AG10803 (cell line): ENCODE results near the gene RNF224.

Source experiments
- DNase-seq: peaks from one replicate; pipeline ENCODE4 v3.0.0; 2010; ENCODE audit warnings: low read depth
- H3K4me3 ChIP-seq: 2 replicates; pipeline ENCODE4 v1.5.1; 2011; ENCODE audit warnings: mild to moderate bottlenecking, low read length, control low read depth
- CTCF ChIP-seq: conservative IDR thresholded peaks from 2 replicates; pipeline ENCODE4 v1.5.1; 2011; ENCODE audit warnings: mild to moderate bottlenecking, low read length, control low read depth, inconsistent platforms

Gene RNF224

GRCh38 chr9:137226338-137227053 lies 806 bp upstream of the RNF224 start:
- TF ChIP-seq CTCF: no peak
- H3K4me3 ChIP-seq: no peak overlapping the region
- no peak for DNase-seq

GRCh38 chr9:137227853-137228505 lies 677 bp downstream of the RNF224 start:
- TF ChIP-seq CTCF: no peak
- no peak for DNase-seq
- H3K4me3 ChIP-seq: no peak overlapping the region

DNA sequence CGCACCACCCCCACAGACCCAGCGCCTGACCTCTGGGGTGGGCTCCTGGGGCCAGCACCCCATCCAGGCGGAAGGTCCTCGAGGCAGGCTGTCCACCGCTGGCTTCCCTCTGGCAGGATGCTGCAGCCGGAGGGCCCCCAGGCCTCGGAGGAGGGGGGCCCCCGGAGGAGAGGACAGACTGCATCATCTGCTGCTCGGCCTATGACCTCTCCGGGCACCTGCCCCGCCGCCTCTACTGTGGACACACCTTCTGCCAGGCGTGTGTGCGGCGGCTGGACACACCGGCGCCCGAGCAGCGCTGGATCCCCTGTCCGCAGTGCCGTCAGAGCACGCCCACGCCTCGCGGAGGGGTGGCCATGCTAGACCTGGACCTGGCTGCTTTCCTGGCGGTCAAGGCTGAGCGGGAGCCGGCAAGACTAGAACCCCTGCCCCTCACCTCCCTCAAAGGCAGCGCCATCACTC lies 1.2 kb downstream of the RNF224 start:
- TF ChIP-seq CTCF: no peak
- no peak for DNase-seq
- no peak overlapping the region for H3K4me3 ChIP-seq

- DNase-seq: no peak
- TF ChIP-seq CTCF: no peak
- H3K4me3 ChIP-seq: no peak overlapping the region
Measured at GRCh38 chr9:137228968-137229896, 1.9 kb downstream of the RNF224 start.

DNA sequence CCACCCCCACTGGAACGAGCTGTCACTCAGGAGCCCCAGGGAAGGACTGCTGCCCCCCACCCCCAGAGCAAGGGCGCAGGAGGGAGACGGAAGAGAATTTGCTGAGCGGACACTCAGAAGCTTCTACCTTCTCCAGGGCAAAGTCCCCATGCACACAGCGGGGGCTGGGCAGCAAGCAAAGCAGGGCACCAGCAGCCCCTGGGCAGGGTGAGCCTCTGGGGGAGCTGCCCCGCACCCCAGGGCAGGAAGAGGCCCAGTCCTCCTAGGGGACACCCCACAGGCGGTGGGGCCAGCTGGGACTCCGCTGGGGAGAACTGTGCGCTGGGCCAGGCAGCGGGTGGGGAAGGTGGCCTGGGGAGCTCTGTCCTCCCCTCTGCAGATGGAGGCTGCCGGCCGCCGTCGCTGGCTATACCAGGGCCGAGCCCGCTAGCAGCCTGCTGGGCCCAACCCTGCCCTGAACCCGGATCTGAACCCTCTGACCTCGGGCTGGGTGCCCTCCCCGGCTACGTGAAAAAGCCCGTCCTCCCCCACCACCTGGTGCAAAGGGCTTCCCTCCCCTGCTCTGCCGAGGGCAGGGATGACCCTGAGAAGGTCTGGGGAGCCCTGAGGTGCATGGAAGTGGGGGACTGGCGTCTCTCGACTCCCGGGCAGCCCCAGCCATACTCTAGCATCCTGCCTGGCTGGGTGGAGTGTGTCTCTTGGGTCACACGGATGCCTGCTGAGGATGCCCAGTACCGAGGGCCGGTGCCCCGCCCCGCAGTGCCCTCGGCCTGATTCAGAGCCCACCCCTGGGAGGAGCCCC lies 2.8 kb downstream of the RNF224 start:
- DNase-seq: no peak
- H3K4me3 ChIP-seq: no peak overlapping the region
- no peak for TF ChIP-seq CTCF

DNA sequence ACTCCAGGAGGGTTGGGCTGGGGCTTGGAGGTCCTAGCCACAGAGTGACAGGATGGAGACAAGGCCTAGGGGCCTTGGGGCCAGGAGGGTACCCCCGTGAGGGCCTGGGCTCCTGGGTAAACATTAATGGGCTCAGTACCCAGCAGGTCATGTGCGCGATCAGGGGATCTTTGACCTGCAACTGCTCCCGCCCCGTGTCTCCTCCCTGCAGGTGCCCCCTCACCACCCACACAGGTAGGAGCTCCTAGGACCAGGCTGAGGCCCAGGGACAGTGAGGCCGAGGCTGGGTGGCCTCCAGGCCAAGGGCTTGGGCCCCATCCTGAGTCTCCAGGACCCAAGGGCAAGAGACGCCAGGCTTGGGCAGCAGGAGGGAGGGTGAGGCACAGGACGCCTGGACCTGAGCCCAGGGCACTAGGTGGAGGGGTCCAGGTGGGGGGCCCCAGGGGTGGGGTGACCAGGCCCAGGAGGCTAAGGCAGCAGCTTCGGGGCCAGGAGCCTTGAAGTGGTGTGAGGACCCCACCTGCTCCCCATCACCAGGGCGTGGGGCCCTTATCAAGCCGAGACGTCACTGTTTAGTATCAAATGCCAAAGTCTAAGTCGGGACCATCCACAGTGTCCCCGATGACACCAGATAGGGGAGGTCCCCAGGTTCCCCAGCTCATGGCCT lies 3.5 kb downstream of the RNF224 start, which contains the start of gene SLC34A3:
TSS of gene SLC34A3 (plus strand) at position 197 of the 667 bp plus-strand sequence. CDS start 802 bp downstream, outside the sequence.
- no peak for TF ChIP-seq CTCF
- H3K4me3 ChIP-seq: no peak within 1 kb of the TSS
- no peak for DNase-seq
